Measurements from ENCODE around the gene EML6.
"Not testable (repeated sequence)": the region's sequence is repeated elsewhere in the genome, so short reads cannot be mapped to it uniquely, and the experiment has no call there.

Gene EML6

DNA sequence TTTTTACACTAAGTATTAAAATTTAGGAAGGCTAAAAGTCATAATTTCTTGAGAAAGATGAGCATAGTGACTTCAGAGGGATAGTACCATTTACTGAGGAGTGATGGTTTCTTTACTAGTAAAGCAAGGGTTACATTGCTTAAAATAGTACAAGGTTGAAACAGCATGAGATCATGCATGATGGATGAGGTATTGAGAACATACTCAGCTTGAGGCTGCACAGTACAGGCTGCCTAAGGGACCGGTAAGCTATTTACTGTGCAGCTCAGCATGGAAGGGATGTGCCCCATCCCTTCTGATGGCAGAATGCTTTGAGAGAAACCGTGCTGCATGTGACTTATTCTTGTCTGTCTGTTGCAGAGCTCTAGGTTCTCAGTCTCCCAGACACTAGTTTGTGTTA is 122.1 kb downstream of the EML6 start:
- no peak for DNase-seq (ENCODE audit: low read depth in 2 of 2)

DNA sequence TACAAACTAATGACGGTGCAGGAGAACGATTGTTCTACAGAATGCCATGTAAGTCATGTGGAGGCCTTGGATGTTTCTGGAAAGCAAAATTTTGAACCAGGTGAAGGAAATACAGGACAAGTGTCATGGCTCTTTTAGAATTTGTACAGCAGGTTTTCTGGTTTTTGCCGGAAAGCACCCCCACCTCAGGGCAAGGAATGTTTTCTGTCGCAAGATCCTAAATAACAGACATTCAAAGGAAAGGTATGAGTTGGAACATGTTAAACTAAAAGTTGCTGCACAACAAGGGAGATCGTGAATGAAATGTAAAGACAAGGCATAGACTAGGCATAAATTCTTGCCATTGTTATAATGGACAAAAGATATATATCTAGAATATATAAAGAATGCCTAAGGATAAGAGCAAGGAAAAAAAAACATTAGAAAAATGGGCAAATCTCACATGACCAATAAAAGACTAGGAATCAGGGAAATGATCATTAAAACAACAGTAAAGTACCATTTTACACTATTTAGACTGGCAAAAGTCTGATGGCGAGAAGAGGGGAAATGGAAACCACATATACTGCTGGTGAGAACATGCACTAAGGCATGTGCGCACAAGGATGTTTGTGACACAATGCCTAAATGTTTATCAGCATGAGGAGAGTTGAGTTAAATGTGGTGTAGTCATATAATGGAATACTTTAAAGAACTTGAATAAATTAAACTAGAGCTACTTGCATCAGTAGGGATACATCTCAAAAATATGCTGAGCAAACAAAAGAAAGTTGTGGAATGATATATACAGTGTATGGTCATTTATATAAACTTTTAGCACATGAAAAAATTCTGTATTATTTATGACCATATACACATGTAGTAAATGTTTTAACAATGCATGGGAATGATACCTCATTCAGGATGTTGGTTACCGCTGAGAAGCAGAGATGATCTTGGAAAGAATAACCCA is 127.0 kb downstream of the EML6 start:
- DNase-seq (ENCODE audit: low read depth in 2 of 2), result no peak

DNA sequence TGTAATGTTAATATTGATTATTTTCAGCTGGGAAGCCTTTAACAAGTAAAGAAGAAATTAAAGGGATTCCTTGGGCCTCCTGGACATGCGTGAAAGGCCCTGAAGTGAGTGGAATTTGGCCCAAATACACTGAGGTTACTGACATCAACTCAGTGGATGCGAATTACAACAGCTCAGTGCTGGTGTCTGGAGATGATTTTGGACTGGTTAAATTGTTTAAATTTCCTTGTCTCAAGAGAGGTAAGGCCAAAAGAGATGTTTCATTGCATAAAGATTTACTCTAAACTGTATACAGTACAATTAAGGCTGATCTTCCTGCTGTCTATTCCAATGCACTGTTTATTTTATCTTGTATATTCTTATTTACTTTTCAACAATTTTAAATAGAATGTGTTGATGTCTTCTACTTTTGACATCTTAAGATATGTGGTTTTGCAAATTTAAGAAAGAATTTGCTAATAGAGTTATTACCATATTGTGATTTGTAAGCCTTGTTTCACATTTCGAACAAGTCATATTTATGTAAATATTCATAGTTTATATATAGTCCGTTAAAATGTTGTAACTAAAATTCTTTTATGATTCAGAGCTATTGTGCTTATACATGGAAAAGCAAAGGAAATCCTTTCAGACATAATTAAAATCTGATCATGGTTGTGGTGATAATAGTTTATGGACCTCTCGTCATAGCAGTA is 130.3 kb downstream of the EML6 start:
- no peak for DNase-seq (ENCODE audit: low read depth in 2 of 2)

DNA sequence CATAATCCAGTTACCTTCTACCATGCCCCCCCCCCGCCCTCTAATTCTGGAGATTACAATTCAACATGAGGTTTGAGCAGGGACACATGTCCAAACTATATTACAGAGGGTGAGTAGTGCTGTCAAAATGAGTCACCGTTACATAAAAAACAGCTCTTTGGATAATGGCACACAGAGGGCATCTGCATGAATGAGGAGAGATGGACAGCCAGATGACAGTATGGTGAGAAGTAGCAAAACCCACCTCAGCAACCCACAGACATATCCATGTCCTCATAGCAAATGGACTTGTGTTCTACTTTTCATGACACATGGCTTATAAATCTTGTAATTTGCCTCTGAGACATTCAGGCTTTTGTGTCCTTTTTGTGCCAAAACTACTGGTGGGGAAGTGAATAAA is 132.0 kb downstream of the EML6 start:
- no peak for DNase-seq (ENCODE audit: low read depth in 2 of 2)

DNA sequence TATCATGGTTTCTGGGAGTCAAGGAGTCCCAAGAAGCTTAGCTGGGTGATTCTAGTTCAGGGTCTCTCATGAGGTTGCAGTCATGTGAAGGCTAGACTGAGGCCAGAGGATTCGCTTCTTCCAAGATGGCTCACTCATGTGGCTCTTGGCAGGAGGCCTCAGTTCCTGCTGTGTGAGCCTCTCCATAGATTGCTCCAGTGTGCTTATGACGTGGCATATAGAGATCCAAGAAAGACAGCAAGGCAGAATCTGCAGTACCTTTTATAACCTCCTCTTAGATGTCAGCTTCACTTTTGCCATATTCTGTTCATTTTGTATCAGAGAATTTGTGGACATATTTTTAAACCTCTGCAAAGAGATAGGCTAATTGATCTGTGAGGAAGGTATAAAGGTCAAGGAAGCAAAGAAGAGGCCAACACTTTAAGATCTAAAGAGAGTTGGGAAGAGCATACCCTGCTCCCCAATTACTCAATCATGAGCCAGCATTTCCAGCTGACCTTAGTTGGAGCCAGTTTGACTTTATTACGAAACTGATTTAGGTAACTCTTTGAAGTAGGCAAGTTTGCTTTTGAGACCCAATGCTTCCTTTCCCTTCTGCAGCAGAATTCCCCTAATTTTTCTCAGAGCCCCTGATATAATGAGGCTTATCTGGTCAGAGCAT is 134.7 kb downstream of the EML6 start:
- DNase-seq (ENCODE audit: low read depth in 2 of 2), result no peak

DNA sequence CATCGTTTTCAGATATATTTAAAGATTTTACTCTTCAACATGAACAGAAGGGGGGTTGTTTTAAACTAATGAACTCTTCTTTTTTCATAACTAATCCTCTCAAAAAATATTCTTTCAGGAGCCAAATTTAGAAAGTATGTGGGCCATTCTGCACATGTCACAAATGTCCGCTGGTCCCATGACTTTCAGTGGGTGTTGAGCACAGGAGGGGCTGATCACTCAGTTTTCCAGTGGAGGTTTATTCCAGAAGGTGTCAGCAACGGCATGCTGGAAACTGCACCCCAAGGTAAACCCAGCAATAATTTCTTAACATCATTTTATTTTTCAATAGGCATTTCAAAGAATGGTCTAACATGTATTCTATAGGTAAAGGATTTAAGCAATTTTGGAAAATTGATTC is 136.0 kb downstream of the EML6 start:
- DNase-seq (ENCODE audit: low read depth in 2 of 2), result no peak

DNA sequence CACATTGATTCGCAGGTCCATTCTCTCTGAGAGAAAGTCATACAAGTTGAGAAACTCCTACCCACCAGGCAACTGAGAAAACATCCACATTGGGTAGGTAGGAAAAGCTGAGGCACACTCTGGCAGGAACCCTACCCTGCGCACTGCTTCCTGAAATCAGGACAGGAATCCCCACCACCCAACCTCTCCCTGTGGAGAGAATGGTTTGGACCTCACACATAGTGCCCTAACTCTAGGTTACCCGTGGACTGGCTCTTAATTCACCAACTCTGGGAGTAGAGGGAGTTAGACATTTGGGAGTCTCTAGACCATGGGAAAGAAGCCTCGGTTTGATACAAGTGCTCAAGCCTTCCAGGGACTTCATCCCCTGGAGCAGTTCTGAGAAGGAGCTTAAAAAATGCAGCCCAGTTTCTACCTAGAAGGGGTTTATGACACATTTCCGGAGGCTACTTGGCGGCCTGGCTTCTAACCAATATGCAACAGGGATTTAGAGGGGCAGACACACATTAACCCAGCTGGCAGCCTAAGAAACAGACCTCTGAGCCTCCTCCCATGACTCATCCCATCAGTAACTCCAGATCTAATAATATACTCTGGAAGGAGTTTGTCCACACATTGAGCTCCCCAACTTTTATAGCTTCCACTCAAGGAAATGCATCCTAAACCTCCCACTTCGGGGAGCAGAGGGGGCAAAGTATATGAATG is 136.7 kb downstream of the EML6 start:
- DNase-seq (ENCODE audit: low read depth in 2 of 2), result no peak

DNA sequence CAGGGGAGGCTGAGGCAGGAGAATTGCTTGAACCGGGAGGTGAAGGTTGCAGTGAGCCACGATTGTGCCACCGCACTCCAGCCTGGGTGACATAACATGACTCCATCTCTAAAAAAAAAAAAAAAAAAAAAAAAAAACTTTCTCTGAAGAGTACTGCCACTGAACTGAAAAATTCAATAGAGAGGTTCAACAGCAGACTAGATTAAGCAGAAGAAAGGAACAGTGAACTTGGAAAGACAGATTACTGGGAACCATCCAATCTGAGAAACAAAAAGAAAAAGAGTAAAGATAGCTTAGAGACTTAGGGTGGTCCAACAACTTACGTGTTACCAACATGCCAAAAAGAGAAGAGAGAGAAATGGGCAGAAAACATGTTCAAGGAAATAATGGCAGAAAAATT is 138.8 kb downstream of the EML6 start:
- DNase-seq (ENCODE audit: low read depth in 2 of 2), result no peak

DNA sequence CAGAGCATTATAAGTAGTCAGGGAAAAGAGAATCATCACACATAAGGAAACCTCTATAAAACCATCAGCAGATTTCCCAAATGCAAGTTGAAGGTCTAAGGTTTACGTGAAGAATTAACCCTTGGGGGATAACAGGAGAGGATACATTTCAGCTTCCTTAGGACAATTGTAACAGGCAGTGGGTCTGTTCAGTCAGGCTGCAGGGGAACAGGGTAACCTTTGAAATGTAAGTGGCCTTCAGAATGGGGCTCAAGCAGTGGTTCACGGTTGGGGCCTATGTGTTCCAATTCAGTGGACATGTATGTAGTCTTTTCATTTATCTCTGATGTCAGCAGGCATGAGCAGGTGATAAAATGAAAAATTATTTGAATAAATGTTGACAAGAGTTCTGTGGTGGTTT is 139.3 kb downstream of the EML6 start:
- no peak for DNase-seq (ENCODE audit: low read depth in 2 of 2)

DNA sequence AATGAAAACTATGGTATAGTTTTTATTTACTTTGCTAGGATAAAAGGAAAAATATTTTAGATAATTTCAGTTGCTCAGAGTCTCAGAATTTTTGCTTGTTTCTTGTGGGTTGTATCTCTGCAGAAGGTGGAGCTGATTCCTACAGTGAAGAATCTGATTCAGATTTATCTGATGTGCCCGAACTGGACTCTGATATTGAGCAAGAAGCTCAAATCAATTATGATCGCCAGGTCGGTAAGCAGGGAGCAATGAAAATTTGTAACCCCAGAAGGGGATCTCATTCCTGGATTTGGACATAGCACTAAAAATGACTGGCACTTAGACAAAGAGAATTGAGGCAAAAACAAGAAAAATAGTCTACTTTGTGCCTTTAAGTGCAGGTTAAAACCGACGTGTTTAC is 140.2 kb downstream of the EML6 start:
- DNase-seq (ENCODE audit: low read depth in 2 of 2), result no peak

DNA sequence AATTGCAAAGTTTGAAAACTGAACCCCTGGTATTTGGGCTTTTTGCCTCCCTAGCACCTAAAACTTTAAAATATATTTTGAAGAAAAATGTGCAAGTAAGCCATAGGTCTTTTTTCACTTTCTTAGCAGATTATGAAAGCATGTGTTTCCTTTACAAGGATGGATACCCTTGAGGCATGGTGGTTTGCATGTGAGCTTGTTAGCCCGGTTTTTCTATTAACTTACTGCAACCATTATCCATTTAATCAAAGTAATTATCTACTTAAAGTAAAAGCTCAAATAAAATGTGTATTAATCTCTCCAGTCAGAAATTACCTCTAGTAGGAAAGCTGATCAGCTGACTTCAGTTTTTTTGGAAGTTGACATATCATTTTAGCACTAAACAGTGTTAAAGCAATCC is 140.6 kb downstream of the EML6 start:
- no peak for DNase-seq (ENCODE audit: low read depth in 2 of 2)

DNA sequence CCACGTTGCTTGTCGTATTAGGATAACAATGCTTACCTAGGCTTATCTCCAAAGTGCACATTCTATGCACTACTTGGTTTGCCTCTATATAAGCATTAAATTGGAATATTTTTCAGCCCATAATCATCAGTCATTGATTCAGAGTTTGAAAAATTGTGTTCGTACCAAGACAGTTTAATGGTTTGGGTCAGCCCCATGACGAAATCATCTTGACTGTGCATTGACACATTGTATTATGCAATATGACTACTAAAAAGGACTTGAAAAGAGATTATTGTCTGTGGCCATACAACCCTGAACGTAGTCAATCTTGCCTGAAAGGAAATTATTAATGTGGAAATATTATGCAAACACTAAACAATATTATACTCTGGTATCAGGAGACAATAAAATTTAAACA is 141.3 kb downstream of the EML6 start:
- DNase-seq (ENCODE audit: low read depth in 2 of 2), result no peak

DNA sequence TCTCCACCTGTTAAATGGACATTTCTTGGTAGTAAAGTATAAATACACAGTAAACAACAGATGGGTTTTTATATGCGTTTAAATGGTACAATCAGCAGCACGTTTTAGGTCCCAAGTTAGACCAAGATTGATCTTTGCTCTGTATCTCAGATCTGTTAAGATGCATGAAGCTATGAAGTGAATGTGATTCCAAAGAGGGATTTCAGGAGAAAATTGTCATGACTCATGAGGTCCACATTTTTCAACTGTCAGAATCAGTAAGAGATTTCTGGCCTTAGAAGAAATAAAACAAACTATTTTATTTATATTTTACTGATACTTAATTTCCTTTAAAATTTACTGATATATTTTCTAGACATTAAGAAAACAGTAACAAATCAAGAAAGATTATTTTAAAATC is 142.7 kb downstream of the EML6 start:
- no peak for DNase-seq (ENCODE audit: low read depth in 2 of 2)

DNA sequence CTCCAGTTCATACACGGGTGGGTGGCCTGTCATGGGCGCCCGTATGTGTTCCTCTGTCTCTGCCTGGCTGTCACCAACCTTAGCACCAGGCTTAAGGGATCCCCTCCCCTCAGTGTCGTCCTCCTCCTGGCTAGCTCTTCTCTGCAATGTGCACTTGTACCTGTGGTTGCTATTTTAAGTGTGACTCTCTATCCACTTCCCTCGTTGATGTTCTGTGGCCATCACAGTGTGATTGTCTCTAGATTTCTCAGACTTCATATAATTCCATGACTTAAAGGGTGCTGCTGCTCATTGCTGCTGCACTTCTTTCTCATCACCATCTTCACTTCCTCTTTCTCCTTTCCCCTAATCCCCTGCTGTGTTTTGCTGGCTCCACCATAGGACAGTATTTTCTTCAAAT is 143.4 kb downstream of the EML6 start:
- no peak for DNase-seq (ENCODE audit: low read depth in 2 of 2)

DNA sequence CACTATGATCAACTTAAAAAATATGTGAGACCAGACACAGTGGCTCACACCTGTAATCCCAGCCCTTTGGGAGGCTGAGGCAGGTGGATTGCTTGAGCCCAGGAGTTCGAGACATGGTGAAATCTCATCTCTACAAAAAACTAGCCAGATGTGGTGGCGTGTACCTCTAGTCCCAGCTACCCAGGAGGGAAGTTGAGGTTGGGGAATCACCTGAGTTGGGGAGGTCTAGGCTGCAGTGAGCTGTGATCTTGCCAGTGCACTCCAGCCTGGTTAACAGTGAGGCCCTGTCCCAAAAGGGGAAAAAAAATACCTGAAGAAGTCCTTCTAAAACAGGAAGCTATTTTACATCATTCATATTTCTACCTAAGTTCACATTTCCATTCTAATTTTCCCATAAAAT is 144.0 kb downstream of the EML6 start:
- no peak for DNase-seq (ENCODE audit: low read depth in 2 of 2)

DNA sequence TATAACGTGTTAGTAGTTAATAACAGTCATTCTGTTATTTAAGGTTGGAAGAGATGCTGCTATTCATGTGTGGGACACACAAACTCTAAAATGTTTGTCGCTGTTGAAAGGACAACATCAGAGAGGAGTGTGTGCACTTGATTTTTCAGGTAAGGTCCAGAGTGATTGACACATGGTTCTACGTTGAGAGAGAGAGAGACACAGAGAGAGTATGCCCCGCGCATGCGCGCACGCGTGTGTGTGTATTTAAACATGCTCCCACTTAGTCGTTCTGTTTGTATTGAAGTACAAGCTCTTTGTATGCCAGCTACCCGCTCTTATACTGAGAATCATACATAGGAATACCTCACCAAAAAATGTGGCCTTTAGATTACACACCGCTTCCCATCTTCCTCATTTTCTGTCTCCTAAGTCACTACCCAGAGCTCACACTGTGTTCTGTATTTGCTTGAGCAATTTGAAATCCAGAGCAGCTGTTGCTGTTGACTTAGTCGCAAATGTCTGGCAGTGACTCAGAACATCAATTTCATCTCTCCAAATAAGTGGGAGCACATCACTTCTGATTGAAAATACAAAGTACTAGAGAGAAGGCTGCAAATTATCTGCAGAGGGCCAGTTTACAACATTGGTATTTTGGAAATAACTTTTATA is 148.1 kb downstream of the EML6 start:
- DNase-seq (ENCODE audit: low read depth in 2 of 2), result no peak

DNA sequence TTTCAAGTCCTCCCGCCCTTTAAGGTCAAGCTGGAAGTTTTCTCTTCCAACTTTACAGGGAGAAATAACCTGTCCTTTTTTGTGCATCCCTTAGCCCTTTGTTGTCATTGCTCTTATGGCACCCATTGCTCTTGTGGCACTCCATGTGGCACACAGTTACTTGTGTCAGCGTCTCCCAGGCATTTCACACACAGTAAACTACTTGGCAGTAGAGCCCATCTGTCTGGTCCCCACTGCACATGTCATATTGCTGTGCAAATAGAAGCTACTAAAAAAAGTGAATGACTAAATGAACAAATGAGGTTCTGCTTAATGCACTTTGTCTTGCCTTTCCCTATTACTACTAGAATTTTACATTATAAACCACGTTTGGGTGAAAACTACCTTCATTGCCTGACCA is 149.3 kb downstream of the EML6 start:
- no peak for DNase-seq (ENCODE audit: low read depth in 2 of 2)

DNA sequence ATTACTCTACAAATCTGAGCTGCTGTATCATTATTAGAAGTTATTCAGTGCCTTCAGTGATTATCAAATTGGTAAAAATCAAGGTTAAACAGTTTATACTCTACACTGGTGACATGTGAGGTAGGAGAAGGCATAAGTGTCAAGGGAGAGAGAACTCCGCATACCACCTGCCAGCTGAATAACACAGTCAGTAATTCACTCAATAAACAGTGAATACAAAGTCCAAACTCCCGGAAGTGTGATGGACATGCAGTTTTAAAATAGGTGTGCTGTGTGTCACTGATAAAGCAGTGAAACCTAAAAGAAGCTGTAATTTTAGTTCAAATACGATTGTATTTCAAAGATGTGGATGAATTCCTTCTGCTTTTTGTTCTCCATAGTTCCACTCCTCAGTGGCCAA is 149.8 kb downstream of the EML6 start:
- not testable (repeated sequence) for DNase-seq (ENCODE audit: low read depth in 2 of 2)

DNA sequence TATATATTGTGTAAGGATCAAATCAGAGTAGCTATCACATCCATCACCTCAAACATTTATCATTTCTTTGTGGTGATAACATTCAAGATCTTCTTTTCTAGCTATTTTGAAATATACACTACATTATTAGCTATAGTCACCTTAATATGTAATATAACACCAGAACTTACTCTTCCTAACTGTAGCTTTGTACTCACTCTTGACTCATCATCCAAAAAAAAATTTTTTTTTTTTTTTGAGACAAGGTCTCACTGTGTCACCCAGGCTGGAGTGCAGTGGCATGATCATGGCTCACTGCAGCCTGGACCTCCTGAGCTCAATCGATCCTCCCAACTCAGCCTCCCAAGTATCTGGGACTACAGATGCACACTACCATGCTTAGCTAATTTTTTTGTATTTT is 153.3 kb downstream of the EML6 start:
- DNase-seq (ENCODE audit: low read depth in 2 of 2), result no peak

DNA sequence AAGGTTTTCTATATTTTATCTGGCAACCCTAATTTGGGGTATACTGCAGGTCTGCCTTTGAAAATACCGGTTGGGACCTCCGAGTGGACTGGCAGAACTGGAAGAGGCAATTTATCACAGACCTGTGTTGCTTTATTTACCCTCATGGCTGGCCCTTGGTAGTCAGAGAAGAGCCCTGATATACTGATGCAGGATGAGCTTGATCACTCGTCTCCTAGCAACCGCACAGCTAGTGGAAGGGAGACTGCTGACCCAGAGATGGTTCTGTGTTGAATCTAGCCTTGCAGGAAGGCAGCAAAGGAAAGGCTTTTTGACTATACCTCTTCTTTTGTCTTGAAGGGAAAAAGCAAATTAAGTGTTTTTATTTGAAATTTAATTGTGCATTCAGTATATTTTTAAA is 154.7 kb downstream of the EML6 start:
- no peak for DNase-seq (ENCODE audit: low read depth in 2 of 2)

DNA sequence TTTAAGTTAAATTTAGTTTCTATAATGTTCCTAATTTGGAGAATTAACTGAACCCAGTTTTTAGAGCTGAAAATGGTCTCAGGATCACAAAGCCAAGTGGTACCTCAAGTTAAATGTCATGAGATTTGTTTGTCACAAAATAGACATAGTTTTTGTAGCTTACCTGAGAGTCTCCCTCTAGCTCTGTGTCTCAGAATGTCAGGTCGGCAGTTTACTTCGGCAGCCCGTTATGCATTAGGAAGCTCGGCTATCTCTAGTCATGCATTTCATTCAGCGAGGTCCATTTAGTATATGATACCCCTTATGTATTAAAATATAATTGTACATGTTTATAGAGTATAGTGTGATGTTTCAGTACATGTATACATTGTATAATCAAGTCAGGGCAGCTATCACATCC is 155.6 kb downstream of the EML6 start:
- DNase-seq (ENCODE audit: low read depth in 2 of 2), result no peak
